NT2/D1 (cell line): ENCODE data around the gene DRP2.

Experiments
- SUZ12 ChIP-seq: IDR thresholded peaks from 2 replicates; pipeline ENCODE4 v1.6.1; 2011; ENCODE audit not compliant: insufficient read length, insufficient read depth; ENCODE audit errors: extremely low read depth
- YY1 ChIP-seq: IDR thresholded peaks from 2 replicates; pipeline ENCODE4 v1.6.1; 2011; ENCODE audit not compliant: insufficient read length, insufficient read depth
- ZNF274 ChIP-seq: IDR thresholded peaks from 2 replicates; pipeline ENCODE4 v1.6.1; 2011; ENCODE audit warnings: mild to moderate bottlenecking, low read depth, low read length

- TF ChIP-seq YY1, result no peak
- no peak for TF ChIP-seq ZNF274
- TF ChIP-seq SUZ12, result no peak
These were observed 44.2 kb downstream of the DRP2 start for GRCh38 chrX:101263766-101264165.
